H9 (cell line): ENCODE results near the gene FICD. TPM values are rescaled to one million over a fixed set of nuclear protein-coding genes. Genes with fewer than 3 reads are reported as not detected.

ENCODE experiments used
- DNase-seq: peaks from one replicate; pipeline ENCODE4 v3.0.0-alpha.2; 2017
- H2AFZ ChIP-seq: one replicate; pipeline ENCODE4 v1.6.1; 2013; ENCODE audit warnings: mild to moderate bottlenecking, low read length, control low read depth, moderate library complexity
- H2AK5ac ChIP-seq: 2 replicates; pipeline ENCODE4 v1.6.1; 2013; ENCODE audit warnings: low read length, control low read depth, mixed read lengths; ENCODE audit not compliant: insufficient read length
- H2BK120ac ChIP-seq: one replicate; pipeline ENCODE4 v1.6.1; 2013; ENCODE audit warnings: low read depth, mild to moderate bottlenecking, low read length, control low read depth, inconsistent platforms; ENCODE audit not compliant: poor library complexity, severe bottlenecking
- H2BK12ac ChIP-seq: 2 replicates; pipeline ENCODE4 v1.6.1; 2013; ENCODE audit warnings: low read length, control low read depth, mixed read lengths, low read depth; ENCODE audit not compliant: insufficient read length
- H2BK15ac ChIP-seq: 2 replicates; pipeline ENCODE4 v1.6.1; 2013; ENCODE audit warnings: low read depth, low read length, control low read depth
- H2BK20ac ChIP-seq: one replicate; pipeline ENCODE4 v1.6.1; 2013; ENCODE audit warnings: low read depth, mild to moderate bottlenecking, low read length, control low read depth, inconsistent platforms; ENCODE audit not compliant: poor library complexity, severe bottlenecking
- H2BK5ac ChIP-seq: 2 replicates; pipeline ENCODE4 v1.6.1; 2013; ENCODE audit warnings: low read length, control low read depth, mixed read lengths; ENCODE audit not compliant: insufficient read length
- H3K14ac ChIP-seq: 2 replicates; pipeline ENCODE4 v1.6.1; 2013; ENCODE audit warnings: low read length, control low read depth; ENCODE audit not compliant: insufficient read depth
- H3K18ac ChIP-seq: 2 replicates; pipeline ENCODE4 v1.6.1; 2013; ENCODE audit warnings: low read depth, mild to moderate bottlenecking, mixed read lengths, low read length, control low read depth; ENCODE audit not compliant: insufficient read length
- H3K23ac ChIP-seq: 2 replicates; pipeline ENCODE4 v1.6.1; 2013; ENCODE audit warnings: low read length, control low read depth, mixed read lengths, low read depth; ENCODE audit not compliant: insufficient read length
- H3K23me2 ChIP-seq: 2 replicates; pipeline ENCODE4 v1.6.1; 2013; ENCODE audit warnings: low read depth, mild to moderate bottlenecking, mixed read lengths, low read length, control low read depth; ENCODE audit not compliant: insufficient read length, poor library complexity, severe bottlenecking
- H3K27ac ChIP-seq: 2 replicates; pipeline ENCODE4 v1.5.1; 2013; ENCODE audit warnings: low read length, control low read depth, mixed read lengths, low read depth; ENCODE audit not compliant: insufficient read length
- H3K27me3 ChIP-seq: 2 replicates; pipeline ENCODE4 v1.6.1; 2013; ENCODE audit warnings: low read length, control low read depth, inconsistent platforms; ENCODE audit not compliant: insufficient read depth
- H3K4ac ChIP-seq: 2 replicates; pipeline ENCODE4 v1.6.1; 2013; ENCODE audit warnings: low read depth, mild to moderate bottlenecking, control low read depth, inconsistent platforms, low read length, moderate library complexity
- H3K4me1 ChIP-seq: 2 replicates; pipeline ENCODE4 v1.6.1; 2013; ENCODE audit warnings: low read length, control low read depth, inconsistent platforms; ENCODE audit not compliant: insufficient read depth
- H3K4me2 ChIP-seq: 2 replicates; pipeline ENCODE4 v1.6.1; 2013; ENCODE audit warnings: low read length, control low read depth, mixed read lengths; ENCODE audit not compliant: insufficient read length, insufficient read depth
- H3K56ac ChIP-seq: 2 replicates; pipeline ENCODE4 v1.6.1; 2013; ENCODE audit warnings: low read depth, mild to moderate bottlenecking, mixed read lengths, low read length, control low read depth; ENCODE audit not compliant: insufficient read length
- H3K79me1 ChIP-seq: 2 replicates; pipeline ENCODE4 v1.6.1; 2013; ENCODE audit warnings: low read depth, mild to moderate bottlenecking, moderate library complexity, low read length, control low read depth, inconsistent platforms; ENCODE audit not compliant: insufficient read depth, poor library complexity, severe bottlenecking
- H3K79me2 ChIP-seq: 2 replicates; pipeline ENCODE4 v1.6.1; 2013; ENCODE audit warnings: low read length, control low read depth, inconsistent platforms; ENCODE audit not compliant: insufficient read depth
- H3K9ac ChIP-seq: 2 replicates; pipeline ENCODE4 v1.6.1; 2013; ENCODE audit warnings: low read length, control low read depth, mixed read lengths; ENCODE audit not compliant: insufficient read length; ENCODE audit errors: extremely low read depth
- H3K9me3 ChIP-seq: one replicate; pipeline ENCODE4 v1.6.1; 2013; ENCODE audit warnings: low read depth, low read length, inconsistent platforms; ENCODE audit not compliant: control insufficient read depth
- H3T11ph ChIP-seq: one replicate; pipeline ENCODE4 v1.6.1; 2013; ENCODE audit warnings: mild to moderate bottlenecking, low read length, control low read depth, inconsistent platforms
- H4K20me1 ChIP-seq: one replicate; pipeline ENCODE4 v1.6.1; 2013; ENCODE audit not compliant: control insufficient read depth, insufficient read length, insufficient read depth
- H4K5ac ChIP-seq: 2 replicates; pipeline ENCODE4 v1.6.1; 2013; ENCODE audit warnings: low read depth, mild to moderate bottlenecking, mixed read lengths, low read length, control low read depth; ENCODE audit not compliant: insufficient read length
- H4K8ac ChIP-seq: replicated peaks from 2 replicates; pipeline ENCODE4 v1.6.1; 2013; ENCODE audit warnings: low read length, control low read depth, mixed read lengths, low read depth; ENCODE audit not compliant: insufficient read length
- H4K91ac ChIP-seq: 2 replicates; pipeline ENCODE4 v1.6.1; 2013; ENCODE audit warnings: low read depth, mild to moderate bottlenecking, moderate library complexity, mixed read lengths, low read length, control low read depth; ENCODE audit not compliant: insufficient read length
- H3K27ac Mint-ChIP-seq, 3 experiments: 2 replicates in 2 of 3; 3 replicates in 1 of 3; pipeline ENCODE4 v1.8.0; 2020 to 2021; ENCODE audit warnings: mixed read lengths in 3 of 3, mild to moderate bottlenecking in 1 of 3, moderate library complexity in 1 of 3
- H3K27me3 Mint-ChIP-seq: 2 replicates; pipeline ENCODE4 v1.8.0; 2021; ENCODE audit warnings: low read depth, mild to moderate bottlenecking, moderate library complexity, mixed read lengths
- H3K36me3 Mint-ChIP-seq, 3 experiments: 2 replicates in 2 of 3; 3 replicates in 1 of 3; pipeline ENCODE4 v1.8.0; 2020 to 2021; ENCODE audit warnings: low read depth in 3 of 3, mixed read lengths in 3 of 3; ENCODE audit not compliant: insufficient read depth in 1 of 3
- H3K4me1 Mint-ChIP-seq, 2 experiments: 2 replicates each; pipeline ENCODE4 v1.8.0; 2020; ENCODE audit warnings: mixed read lengths in 2 of 2
- H3K4me3 Mint-ChIP-seq, 2 experiments: 2 replicates in 1 of 2; 3 replicates in 1 of 2; pipeline ENCODE4 v1.8.0; 2020 to 2021; ENCODE audit warnings: mild to moderate bottlenecking in 2 of 2, mixed read lengths in 2 of 2, moderate library complexity in 1 of 2
- H3K9me3 Mint-ChIP-seq, 2 experiments: 2 replicates in 1 of 2; 3 replicates in 1 of 2; pipeline ENCODE4 v1.8.0; 2020; ENCODE audit warnings: mild to moderate bottlenecking in 2 of 2, mixed read lengths in 2 of 2, moderate library complexity in 1 of 2
- CTCF ChIP-seq: fragments of 200-600 bp; sonication (generic); conservative IDR thresholded peaks from 3 replicates; pipeline ENCODE4 v1.8.0; 2021; ENCODE audit warnings: antibody characterized with exemption, mild to moderate bottlenecking
- WGBS: extraction: QIAGEN DNeasy Blood & Tissue Kit; methylation state at CpG from one replicate; pipeline ENCODE4 v1.1.7; 2013; ENCODE audit warnings: missing lambda C conversion rate, low lambda C conversion rate, mixed read lengths; ENCODE audit not compliant: insufficient read length; ENCODE audit errors: extremely low coverage; 5-methylcytosine and 5-hydroxymethylcytosine counted together
- total RNA-seq: library from RNA; stranded (reverse); gene quantifications from 2 replicates; pipeline ENCODE4 v1.2.1, GENCODE V29; 2021

Gene FICD
- total RNA-seq, 1 experiment from 2014 or later: 5.1 TPM

GRCh38 chr12:108477881-108478259 is 37.2 kb upstream of the FICD start:
- Histone ChIP-seq H3K9me3 (no peaks in the 10 kb centered on the region), H3K27ac (no peak overlapping the region), H3K4ac (no peak overlapping the region)

More at GRCh38 chr12:108477881-108478259, 37.2 kb upstream of the FICD start:
- no peak overlapping the region for H3T11ph ChIP-seq
- no peak overlapping the region for H3K14ac ChIP-seq
- H3K27ac Mint-ChIP-seq: no peak overlapping the region
- H3K27me3 Mint-ChIP-seq: peaks cover 10% of the 10 kb centered on the region
- no peak overlapping the region for H4K8ac ChIP-seq
- no peak overlapping the region for H3K18ac ChIP-seq
- no peak overlapping the region for H2BK120ac ChIP-seq
- no peaks in the 10 kb centered on the region for H4K20me1 ChIP-seq
- H2BK20ac ChIP-seq: no peak overlapping the region
- H3K56ac ChIP-seq: no peak overlapping the region
- no peak overlapping the region for H3K23ac ChIP-seq
- H3K4me1 Mint-ChIP-seq: peaks cover 8 to 13% of the 10 kb centered on the region in 2 experiments
- H2BK12ac ChIP-seq: no peak overlapping the region
- no peak for DNase-seq
- no peak overlapping the region for H3K4me2 ChIP-seq
- H2BK15ac ChIP-seq: no peak overlapping the region
- H2AFZ ChIP-seq: no peak overlapping the region
- no peak overlapping the region for H4K5ac ChIP-seq
- no peaks in the 10 kb centered on the region for H3K36me3 Mint-ChIP-seq
- no peaks in the 10 kb centered on the region for H3K9me3 Mint-ChIP-seq
- H3K9ac ChIP-seq: no peak overlapping the region
- no CpG with 5 or more reads among the region's 6 CpGs for WGBS
- no peak for TF ChIP-seq CTCF
- H3K4me1 ChIP-seq: no peaks in the 10 kb centered on the region
- H3K4me3 Mint-ChIP-seq: no peak overlapping the region
- no peak overlapping the region for H2BK5ac ChIP-seq
- H3K27me3 ChIP-seq: no peaks in the 10 kb centered on the region
- H2AK5ac ChIP-seq: no peak overlapping the region
- no peaks in the 10 kb centered on the region for H3K23me2 ChIP-seq
- no peaks in the 10 kb centered on the region for H3K79me1 ChIP-seq
- no peak overlapping the region for H4K91ac ChIP-seq
- H3K79me2 ChIP-seq: no peaks in the 10 kb centered on the region
